ENCODE results near the gene TBCCD1. TPM values are rescaled to one million over a fixed set of nuclear protein-coding genes. Genes with fewer than 3 reads are reported as not detected.
A peak's percentile ranks its signal among the peaks of the same experiment; 100 is the strongest.

TBCCD1 gene, protein sequence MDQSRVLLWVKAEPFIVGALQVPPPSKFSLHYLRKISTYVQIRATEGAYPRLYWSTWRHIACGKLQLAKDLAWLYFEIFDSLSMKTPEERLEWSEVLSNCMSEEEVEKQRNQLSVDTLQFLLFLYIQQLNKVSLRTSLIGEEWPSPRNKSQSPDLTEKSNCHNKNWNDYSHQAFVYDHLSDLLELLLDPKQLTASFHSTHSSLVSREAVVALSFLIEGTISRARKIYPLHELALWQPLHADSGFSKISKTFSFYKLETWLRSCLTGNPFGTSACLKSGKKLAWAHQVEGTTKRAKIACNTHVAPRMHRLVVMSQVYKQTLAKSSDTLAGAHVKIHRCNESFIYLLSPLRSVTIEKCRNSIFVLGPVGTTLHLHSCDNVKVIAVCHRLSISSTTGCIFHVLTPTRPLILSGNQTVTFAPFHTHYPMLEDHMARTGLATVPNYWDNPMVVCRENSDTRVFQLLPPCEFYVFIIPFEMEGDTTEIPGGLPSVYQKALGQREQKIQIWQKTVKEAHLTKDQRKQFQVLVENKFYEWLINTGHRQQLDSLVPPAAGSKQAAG
- 1 to 10 TPM; 6.2 to 9.8 (median 7.6) TPM for total RNA-seq
- polyA plus RNA-seq: 10 to 100 TPM in 1 of 2 donors, 1 to 10 TPM in 1; 2.9 to 10.3 TPM
- long read RNA-seq, donor 1, transcript TBCCD1-201 (8 exons, 2,441 nt): major isoform, 8 of 12 reads
- long read RNA-seq, donor 1, partial matches to known transcripts: 2 of 12 reads
- long read RNA-seq, donor 1, other reads (novel, unspliced or antisense): 2 of 12 reads
- long read RNA-seq, donor 2, transcript TBCCD1-201 (8 exons, 2,441 nt): major isoform, 62 of 71 reads
- long read RNA-seq, donor 2, partial matches to known transcripts: 3 of 71 reads
- long read RNA-seq, donor 2, other reads (novel, unspliced or antisense): 6 of 71 reads
- long read RNA-seq, donor 3, transcript TBCCD1-201 (8 exons, 2,441 nt): major isoform, 8 of 12 reads
- long read RNA-seq, donor 3, partial matches to known transcripts: 0 of 12 reads
- long read RNA-seq, donor 3, other reads (novel, unspliced or antisense): 4 of 12 reads

DNA sequence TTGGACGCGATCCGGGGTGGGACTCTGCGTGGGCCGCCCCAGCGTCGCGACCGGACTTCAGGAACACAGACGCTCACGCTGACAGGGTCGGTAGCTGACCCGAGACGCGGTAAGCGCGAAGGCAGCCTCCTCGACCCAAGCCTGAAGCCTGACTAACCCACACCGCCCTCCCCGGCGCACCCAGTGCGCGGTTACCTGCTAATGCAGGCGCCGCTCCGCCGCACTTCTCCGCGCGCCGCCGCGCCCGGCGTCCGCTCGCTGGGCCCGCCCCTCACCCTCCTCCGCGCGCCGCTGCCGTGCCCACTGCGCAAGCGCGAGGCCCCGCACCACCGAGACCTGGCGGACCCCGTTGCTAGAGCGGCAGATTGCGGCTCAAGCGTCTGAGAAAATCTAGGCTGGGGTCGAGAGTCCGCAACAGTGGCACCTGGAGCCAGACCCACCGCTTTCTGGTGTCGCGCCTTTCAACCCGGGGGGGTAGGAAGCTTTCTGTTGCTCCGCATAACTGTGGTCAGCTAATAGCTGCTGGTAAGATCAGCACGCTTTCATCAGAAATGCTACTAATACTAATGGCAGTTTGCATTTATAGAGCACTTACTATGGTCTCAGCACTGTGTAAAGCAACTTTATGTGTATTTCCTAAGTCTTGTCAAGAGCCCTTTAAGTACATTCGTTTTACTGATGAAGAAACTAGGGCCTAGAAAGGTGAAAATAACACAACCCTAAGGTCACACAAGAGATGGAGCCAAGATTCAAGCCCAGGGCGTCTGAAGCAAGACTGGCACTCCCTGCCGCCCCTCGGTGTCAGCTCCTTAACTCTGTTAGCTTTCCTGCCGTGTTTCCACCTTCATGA is at the start of gene TBCCD1:
TBCCD1 (minus strand) TSS at position 268 of the 850 bp plus-strand sequence. CDS start 3,010 bp downstream, outside the sequence.
- ATAC-seq (peak; percentile 57 to 86 (median 77)), DNase-seq (peak; percentile 92 to 96 (median 93))
- WGBS, 4 donors: 0 to 1% (median 1%) methylated on average over 15 to 66 of the region's 66 CpGs
- intact Hi-C loops (cut with DNase I): loop anchor here in 3 of 10 donors (2.0 to 10.0 kb wide), 3 partner anchors 216 to 462 kb away; partner anchors contain the start of genes ETV5 (in 2 of the 3) and EIF4A2 (in 1 of the 3)
- peak; percentile 82 to 95 for TF ChIP-seq POLR2A (IDR thresholded peaks at IDR 0.05)
- TF ChIP-seq, protein P1, sequence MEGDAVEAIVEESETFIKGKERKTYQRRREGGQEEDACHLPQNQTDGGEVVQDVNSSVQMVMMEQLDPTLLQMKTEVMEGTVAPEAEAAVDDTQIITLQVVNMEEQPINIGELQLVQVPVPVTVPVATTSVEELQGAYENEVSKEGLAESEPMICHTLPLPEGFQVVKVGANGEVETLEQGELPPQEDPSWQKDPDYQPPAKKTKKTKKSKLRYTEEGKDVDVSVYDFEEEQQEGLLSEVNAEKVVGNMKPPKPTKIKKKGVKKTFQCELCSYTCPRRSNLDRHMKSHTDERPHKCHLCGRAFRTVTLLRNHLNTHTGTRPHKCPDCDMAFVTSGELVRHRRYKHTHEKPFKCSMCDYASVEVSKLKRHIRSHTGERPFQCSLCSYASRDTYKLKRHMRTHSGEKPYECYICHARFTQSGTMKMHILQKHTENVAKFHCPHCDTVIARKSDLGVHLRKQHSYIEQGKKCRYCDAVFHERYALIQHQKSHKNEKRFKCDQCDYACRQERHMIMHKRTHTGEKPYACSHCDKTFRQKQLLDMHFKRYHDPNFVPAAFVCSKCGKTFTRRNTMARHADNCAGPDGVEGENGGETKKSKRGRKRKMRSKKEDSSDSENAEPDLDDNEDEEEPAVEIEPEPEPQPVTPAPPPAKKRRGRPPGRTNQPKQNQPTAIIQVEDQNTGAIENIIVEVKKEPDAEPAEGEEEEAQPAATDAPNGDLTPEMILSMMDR (IDR thresholded peaks at IDR 0.05): no peak
- Histone ChIP-seq H3K9me3 (no peaks in the 10 kb centered on the region), H3K27ac (peak within 1 kb of the TSS; percentile 59 to 94 (median 86)), H3K36me3 (peaks cover 0 to 20% (median 18%) of the 10 kb centered on the region in 9 donors), H3K4me3 (peak within 1 kb of the TSS; percentile 59 to 92 (median 83)), H3K27me3 (no peaks in the 10 kb centered on the region), H3K4me1 (peaks cover 5 to 61% (median 40%) of the 10 kb centered on the region in 12 donors)

DNA sequence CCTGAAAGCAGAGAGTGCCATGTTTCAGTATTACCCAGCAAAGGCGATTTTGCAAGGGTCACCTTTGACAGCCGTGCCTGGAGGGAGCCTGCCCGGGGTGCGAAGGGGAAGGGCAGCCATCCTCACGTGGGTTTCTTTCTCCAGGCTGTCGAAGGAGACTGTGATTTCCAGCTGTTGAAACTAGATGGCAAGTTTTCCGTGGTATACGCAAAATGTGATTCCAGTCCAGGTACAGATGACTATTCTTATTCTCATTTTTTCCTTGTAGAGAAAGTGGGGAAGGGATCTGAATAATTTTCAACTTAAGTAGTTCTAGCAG is 49.1 kb upstream of the TBCCD1 start:
- no peaks in the 10 kb centered on the region for H3K36me3 ChIP-seq

More for the DNA sequence above, 49.1 kb upstream of the TBCCD1 start:
- WGBS, 4 donors: 81 to 89% (median 86%) methylated on average over 8 of the region's 8 CpGs
- intact Hi-C loops (cut with DNase I): loop anchor here (2.0 to 10.0 kb wide), 9 partner anchors 75 to 1099 kb away; no protein-coding TSS in a partner anchor
- Histone ChIP-seq H3K27ac (no peak overlapping the region), H3K27me3 (peaks cover 0 to 44% (median 0%) of the 10 kb centered on the region in 9 donors), H3K4me3 (no peak overlapping the region), H3K4me1 (peaks cover 0 to 19% (median 4%) of the 10 kb centered on the region in 12 donors), H3K9me3 (no peaks in the 10 kb centered on the region)
- DNase-seq (no peak), ATAC-seq (no peak)
- no peak for TF ChIP-seq POLR2A (IDR thresholded peaks at IDR 0.05)
- TF ChIP-seq, protein P1 (IDR thresholded peaks at IDR 0.05): no peak

All from heart left ventricle (tissue), 16 donors.